Measurements from ENCODE around the gene FAM181A.

FAM181A gene

DNA sequence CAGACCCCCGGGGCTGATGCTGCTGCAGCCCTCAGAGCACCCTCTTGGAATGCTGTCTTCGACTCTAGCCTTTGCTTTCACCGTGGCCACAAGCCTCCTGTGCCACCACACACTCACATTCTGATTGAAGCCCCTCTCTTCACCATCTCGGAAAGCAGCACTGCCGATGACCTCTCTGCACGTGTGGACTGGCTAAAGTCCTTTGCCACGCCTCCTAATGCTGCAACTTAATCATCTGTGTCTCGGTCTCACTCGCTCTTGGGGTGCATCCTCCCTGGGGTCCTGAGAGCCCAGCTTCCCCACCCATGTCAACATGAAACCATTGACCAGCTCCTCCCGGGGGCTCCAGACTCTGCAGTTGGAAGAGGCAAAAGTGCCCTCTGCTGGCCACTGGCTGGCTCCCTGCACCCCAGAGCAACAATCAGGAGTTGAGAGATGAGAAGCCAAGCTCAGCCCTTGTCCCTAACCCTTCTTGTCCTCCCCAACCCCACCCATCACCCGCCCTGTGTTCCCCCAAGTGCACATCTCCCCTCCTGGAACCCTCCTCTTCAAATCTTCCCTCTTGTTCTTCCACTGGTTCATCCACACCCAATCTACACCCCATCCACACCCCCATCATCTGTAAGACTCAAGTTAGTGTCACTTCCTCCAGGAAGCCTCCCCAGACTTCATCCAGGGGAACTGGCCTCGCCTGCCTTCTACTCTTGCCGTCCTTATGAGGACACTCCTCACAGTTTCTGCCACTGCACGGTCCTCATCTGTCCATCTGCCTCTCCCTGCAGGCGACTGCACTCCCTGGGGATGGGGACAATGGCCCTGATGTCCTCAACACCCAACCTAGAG is 23.6 kb upstream of the FAM181A start:
- peak; percentile 38 for DNase-seq (ENCODE audit: low spot score)

DNA sequence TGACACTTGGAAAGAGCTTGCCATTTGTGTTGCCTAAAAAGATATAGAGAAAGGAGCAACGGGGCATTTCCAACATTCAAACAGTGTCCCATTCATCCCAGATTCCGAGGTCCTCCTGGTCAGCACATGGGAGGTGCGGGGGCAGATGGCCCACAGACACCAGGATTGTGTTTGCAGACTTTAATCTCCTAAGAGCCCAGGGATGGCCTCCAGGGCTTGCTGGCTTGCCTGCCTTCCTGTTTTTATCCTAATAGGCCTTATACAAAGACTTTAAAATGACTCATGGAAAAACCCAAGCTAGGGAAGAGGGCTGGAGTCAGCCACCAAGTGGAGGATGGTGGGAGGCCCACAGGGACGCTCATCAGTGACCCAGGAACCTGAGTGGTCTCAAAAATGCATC is 21.5 kb upstream of the FAM181A start:
- no peak for DNase-seq (ENCODE audit: low spot score)

DNA sequence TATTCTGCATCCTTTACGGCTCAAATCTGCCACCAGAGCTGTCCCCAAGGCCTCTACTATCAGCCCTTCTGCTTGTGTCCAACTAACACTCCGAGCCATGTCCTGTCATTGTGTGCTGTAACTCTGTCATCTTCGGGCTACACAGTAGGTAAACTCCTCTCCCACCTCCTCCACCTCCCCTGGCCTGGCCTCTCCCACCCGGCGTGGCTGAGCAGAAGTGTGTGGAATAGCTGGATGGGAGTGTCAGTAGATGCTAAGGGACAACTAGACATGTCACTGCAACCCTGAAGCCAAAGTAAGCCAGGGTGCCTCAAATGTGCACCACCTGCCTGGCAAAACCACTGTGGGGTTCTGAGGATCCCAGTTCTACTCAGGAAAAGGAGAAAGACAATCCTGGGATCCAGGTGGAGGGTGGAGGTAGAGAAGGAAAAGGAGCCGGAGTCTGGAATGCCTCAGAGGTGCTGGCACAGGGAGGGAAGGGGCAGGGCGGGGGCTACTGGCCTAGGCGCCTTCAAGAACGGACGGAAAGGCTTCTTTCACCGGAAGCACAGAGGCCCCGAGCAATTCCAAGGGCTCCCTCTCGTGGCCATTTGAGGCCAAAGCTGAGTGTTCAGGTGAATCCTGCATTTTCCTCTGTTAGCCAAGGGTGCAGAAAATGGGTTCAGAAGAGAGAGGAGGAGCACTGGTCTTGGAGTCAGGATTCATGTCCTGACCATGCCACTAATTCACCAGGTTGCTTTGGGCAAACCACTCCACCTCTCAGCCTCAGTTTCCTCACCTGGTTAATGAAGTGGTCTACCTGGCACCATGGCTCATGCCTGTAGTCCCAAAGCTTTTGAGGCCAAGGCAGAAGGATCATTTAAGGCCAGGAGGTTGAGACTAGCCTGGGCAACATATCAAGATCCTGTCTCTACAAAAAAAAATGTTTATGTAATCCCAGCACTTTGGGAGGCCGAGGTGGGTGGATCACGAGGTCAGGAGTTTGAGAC is 20.5 kb upstream of the FAM181A start:
- peak; percentile 61 for DNase-seq (ENCODE audit: low spot score)

DNA sequence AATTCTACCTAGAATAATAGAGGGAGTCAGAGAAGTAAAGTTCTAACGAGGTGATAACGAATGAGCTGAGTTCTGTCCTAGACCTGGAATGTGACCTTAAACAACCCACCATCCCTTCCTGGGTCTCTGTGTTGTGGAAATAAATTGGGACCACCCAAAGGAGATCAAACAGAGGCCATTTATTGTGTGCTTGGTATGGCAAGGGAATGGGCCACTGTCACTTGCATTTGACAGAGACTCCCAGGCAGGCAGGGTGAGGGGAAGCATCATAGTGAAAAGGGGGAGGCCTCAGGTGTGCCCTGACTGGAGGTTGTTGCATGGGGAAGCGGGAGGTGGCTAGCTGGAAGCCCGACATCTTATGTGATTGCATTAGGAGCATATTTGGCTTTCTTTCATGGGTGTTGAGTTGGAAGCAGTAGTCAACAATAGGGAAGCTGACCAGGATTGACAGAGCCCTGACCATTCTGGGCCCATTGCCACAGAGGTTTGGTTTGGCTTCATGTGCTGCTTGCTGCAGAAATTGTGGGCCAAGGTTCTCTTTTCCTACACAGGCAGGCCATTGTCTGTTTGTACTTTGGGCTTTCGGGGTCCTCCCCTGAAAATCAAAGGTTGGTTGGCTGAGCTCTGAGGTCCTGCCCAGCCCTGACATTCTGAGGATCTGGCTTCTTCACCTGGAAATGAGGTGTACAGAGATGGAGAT is 17.6 kb upstream of the FAM181A start:
- no peak for DNase-seq (ENCODE audit: low spot score)

DNA sequence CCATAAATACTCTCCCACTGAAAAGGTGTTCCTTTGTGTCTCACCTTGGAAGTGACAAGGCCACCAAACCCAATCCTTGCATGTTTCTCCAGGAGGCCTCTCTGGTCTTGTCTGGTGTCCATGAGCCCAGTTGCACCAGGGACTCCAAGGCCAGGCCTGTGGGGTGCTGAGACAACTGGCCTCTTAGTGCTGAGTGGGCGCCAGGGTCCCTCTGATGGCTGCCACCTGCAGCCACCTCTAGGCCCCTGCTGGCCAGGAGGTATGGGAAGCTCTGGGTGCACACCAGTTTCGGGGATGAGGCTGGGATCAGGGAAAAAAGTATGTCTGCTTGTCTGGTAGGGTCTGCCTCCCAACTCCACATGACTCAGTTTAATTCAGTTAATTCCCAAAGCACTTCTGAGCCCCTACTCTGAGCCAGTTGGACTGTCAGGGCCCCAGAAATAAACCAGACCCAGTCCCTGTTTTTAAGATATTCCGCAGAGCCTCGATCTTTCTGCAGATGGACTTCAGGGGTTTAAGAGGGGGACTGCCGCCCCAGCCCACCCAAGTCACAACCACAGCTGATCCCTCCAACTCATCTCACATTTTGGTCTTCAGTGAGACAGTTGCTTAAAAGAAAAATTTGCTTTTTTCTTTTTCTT is 15.0 kb upstream of the FAM181A start:
- no peak for DNase-seq (ENCODE audit: low spot score)

DNA sequence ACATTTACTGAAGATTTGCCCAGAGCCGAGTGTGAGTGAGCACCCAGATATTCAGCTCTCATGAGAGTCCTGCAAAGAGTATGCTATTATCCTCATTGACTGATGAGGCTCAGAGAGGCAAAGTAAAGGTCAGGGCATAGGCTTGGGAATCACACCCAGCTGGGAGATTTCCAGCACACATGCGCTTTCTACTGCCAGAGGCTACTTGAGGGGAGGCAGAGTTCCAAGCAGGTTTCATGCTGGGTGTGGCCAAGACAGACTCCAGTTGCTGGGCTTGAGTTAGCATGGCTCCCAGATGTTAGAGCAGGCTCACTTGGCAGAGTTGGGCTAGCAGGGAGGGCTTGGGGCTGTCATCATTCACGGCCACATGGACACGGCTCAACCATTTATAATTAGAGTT is 14.4 kb upstream of the FAM181A start:
- DNase-seq (ENCODE audit: low spot score) = no peak

DNA sequence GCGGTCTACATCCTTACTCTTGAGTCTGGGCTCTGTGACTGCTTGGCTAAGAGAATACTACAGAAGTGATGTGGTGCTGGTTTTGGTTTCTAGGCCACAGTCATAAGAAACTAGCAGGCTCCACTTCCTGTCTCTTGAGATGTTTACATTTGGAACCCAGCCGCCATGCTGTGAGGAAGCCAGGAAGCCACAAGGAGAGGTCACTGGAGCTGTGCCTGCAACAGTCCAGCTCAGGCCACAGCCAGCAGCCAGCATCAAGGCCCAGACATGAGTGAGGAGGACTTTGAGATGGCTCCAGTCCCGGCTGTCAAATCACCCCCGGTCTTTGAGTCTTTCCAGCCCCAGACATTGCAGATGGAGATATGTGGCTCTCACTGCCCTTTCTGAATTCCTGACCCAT is 12.9 kb upstream of the FAM181A start:
- DNase-seq (ENCODE audit: low spot score) = no peak

DNA sequence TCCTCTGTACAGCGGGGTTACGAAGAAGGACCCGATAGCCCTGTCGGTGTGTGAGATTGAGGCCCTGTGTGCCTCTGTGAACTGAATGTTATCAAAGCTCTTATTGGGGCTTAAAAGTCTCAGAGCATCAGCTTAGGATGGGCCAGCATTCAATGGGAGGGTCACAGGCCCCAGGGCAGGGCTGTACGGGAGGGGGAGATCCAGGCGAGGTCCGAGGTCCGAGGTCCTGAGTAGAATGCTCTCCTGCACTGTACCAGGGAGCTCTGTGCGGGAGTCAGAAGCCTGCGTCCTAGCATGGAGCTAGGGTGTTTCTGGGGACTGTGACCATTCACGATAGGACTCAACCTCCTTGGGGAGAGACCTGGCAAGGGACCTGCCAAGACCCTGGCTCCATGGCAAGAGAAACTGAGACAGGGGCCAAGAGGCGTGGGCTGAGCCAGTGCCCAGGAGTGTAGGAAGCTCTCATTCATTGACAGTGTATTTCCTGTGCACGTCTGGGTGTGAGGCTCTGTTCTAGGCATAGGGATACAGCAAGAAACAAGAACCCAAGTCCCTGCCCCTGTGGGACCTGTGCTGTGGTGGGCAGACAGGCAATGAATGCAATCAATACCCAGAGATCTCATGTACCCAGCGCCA is 12.0 kb upstream of the FAM181A start:
- DNase-seq (ENCODE audit: low spot score) = no peak

DNA sequence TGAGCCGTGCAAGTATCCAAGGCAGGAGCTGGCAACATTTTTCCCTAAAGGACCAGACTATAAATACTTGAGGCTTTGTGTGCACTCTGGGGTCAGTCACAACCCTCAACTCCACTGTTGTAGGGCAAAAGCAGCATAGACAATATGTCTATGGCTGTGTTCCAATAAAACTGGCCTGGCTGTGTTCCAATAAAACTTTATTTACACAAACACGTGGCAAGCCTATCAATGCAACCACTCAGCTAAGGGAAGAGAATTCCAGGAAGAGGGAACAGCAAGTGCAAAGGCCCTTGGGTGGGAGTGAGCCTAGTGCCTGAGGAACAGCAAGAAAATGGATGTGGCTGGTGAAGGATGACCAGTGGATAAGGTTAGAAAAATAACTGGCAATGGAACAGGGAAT is 11.3 kb upstream of the FAM181A start:
- DNase-seq (ENCODE audit: low spot score) = no peak

DNA sequence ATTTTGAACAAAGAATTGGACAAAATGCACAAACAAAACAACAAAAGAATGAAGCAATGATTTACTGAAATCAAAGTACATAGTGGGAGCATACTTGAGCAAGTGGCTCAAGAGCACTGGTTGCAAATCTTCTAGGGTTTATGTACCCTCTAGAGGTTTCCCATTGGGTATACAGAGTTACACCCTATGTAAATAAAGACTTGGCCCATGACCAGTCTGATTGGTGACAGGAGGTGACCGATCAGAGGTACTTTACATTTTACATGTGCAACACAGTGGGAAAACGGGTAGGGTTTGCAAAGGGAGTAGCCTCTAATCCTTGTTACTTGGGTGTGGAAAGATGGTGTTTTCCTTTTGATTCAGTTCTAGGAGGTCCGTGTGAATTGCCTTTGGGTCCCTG is 10.6 kb upstream of the FAM181A start:
- no peak for DNase-seq (ENCODE audit: low spot score)

DNA sequence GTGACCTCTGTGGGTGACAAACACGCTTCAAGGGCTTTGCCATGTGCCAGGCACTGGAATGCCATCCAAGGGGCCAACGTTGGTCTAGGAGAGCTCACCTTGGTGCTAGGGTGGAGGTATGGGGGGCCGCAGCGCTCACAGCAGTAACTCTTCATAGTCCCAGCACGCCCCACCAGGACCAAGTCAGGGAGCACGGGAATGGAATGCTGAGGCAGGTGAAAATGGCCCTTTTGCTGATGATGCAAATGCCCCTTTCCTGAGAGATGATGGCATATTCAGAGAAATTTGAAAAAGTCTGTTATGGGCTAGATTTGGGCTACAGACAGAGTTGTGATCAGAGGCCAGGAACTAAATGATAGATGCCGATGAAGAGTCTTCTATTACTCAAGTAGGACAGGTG is 10.0 kb upstream of the FAM181A start:
- DNase-seq (ENCODE audit: low spot score) = no peak

DNA sequence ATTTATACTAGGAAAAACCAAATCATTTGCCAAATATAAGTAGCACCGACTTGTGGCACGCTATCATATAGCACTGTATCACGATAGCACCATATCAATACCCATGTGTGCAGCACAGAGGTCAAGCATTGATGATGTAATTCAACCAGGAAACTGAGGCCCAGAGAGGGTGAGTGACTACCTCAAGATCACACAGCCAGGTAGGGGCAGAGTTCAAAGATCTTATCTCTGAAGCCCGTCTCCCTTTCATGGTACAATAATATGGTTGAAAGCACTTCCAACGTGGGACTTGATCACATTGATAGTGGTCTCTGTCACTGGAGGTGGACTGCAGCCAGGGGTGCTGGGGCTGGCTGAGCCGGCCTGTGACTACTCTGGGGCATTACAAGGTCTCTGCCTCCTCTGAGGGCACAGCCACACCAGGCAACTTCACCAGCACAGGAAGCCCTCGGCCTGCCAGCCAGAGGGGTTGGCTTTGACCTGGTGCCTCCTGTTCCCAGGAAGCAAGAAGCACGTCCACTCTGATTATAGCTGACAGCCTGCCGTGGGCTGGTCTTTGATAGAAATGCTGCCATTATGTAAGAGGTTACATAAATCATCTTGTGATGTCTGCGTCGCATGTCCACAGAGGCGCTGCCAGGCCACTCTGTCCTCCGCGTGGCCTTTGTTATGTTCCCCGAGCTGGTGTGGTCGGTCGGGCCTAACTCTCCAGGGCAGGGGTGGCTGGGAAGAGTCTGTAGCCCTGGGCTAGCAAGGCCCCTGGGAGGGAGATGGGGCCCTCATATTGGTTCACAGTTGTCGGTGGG is 5.9 kb upstream of the FAM181A start:
- DNase-seq (ENCODE audit: low spot score) = no peak

DNA sequence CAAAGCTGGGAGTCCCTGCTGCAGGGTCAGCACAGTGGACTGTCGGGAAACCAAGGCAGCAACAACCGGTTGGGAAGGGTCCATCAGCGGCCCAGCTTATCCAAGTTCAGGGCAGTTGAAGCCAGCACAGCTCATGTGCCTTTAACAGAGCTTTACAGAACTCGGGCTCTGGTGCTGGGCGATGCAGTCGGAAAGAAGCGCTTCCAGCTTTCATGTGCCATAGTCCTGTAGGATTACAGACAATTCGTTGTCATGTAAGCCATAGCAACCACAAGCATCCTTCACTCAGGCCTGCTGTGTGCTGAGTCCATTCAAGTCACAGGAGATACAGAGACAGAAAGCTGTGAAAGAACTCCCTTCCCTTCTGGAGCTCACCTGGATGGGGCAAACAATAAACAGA is 3.5 kb upstream of the FAM181A start:
- no peak for DNase-seq (ENCODE audit: low spot score)

DNA sequence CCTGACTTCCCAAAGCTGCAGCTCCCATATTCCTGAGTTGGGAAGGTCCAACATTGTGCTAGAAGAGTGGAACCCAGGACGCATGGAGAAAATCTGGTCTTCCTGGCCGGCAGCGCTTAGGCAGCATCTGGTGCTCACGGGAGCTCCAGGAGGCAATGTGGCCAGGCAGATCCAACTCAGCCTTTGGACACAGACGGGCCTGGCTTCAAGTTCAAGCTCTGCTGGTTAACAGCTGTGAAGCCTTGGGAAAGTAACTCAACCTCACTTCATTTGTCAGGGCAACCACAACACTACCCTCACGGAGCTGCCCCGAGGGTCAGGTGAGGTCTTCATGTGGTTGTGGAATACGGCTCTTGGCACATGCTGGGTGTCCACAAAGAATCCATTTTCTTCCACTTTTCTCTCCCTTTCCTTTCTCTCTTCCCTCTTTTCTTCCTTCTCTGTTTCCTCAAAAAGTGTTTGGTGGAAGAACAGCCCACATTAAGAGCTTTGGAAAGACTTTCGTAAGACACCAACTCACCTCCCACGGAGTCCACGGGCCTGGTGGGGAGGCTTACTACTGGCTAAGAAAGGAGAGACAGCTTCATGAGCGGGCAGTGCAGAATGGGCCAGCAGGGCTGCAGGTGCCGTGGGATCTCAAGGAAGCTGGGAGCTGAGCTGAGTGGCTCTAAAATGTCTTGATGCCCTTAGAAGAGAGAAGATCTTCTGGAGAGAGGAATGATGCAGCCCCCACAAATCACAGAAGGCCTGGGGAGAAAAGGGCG is 2.4 kb upstream of the FAM181A start:
- DNase-seq (ENCODE audit: low spot score) = no peak

DNA sequence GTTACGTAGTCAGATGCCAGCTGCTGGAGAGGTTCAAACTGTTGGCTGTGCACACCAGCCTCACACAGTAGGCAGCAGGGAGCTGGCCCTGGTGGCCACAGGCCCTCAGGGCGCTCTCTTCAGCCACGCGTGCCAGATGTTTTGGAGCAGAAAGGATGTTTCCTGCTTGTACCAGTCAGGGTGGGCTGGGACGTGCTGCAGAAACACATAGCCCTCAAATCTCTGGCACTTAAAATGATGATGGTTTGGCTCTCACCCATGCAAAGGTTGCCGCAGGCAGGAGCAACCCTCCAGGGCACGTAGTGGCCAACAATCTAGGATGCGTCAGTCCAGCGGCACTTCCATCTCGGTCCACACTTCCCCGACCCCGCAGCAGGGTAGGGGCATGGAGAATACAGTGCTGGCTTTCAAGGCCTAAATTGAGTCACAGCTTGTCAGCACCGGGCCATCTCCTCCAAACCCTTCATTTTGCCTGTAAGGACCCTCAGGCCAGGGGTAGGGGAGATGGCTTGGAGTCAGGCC is 1.7 kb upstream of the FAM181A start:
- no peak for DNase-seq (ENCODE audit: low spot score)

DNA sequence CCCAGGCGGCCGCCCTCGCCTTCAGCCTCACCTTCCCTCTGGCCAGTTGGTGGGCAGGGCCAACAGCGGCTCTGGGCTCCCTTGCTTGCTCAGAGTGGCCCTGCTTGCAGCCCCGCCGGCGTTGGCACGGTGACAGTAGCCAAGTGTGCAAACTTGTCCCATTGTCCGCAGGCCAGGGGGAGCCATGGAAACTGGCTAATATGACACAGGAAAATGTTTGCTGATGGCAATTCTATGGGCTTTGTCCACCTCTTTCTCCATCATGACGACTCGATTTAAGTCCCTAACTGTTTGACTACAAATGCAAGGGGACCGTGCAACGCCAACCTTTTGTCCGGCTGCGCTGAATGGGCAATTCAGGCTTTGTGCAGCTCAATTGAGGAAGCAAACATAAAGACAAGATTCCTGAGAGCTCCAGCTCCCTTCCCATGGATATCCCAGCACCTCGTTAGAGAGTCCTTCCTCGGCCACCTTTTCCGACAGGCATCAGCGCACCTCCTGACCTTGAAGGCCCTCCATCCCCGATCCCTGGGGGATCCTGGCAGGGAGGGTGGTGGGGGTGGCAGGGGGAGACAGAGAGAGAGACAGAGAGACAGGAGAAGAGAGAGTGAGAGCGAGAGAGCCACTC is 785 bp upstream of the FAM181A start:
- DNase-seq (ENCODE audit: low spot score) = no peak

DNA sequence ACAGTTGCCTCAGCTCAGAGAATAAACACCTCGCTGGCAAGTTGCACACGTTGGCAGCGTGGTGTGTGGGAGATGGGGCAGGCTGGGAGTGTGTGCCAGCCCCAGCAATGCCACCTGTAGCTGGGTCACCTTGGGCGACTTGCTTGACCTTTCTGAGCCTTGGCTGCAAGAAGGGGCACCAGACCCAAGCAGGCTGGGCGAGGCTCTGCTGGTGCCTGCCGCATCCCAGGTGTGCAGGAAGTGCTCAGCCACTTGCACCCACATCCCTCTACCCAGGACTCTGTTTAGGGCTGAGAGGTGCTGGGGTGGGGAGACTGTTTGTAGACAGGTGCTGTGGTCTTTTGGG is 629 bp downstream of the FAM181A start:
- no peak for DNase-seq (ENCODE audit: low spot score)

DNA sequence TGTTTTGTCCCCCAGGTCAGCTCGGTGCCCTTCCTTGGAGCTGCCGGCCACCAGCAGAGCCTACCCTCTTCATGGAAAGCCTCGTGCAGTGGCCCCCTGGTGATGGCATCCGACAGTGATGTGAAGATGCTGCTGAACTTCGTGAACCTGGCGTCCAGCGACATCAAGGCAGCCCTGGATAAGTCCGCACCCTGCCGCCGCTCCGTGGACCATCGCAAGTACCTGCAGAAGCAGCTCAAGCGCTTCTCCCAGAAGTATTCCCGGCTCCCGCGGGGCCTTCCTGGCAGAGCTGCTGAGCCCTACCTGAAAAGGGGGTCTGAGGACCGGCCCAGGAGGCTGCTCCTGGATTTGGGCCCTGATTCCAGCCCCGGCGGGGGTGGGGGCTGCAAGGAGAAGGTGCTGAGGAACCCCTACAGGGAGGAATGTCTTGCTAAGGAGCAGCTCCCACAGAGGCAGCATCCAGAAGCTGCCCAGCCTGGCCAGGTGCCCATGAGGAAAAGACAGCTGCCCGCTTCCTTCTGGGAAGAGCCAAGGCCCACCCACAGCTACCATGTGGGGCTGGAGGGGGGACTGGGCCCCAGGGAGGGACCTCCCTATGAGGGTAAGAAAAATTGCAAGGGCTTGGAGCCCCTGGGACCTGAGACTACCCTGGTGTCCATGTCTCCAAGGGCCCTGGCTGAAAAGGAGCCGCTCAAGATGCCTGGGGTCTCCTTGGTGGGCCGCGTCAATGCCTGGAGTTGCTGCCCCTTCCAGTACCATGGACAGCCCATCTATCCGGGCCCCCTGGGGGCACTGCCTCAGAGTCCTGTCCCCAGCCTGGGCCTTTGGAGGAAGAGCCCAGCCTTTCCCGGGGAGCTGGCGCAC is 1.3 kb downstream of the FAM181A start:
- no peak for DNase-seq (ENCODE audit: low spot score)

All from GM03348 (cell line).